HEK293T (cell line): ENCODE results near the gene GABBR1.

Experiments used
- CTCF ChIA-PET: fragments of 350-600 bp; formaldehyde crosslinking; extraction: SDS; loops from one replicate; lab custom pipeline; 2021; ENCODE audit warnings: antibody characterized with exemption, inconsistent platforms; lab: Yijun Ruan, JAX
- POLR2A ChIA-PET: fragments of 350-600 bp; formaldehyde crosslinking; extraction: SDS; loops from one replicate; lab custom pipeline; 2020; ENCODE audit warnings: antibody characterized with exemption, inconsistent platforms; lab: Yijun Ruan, JAX
- DNase-seq: peaks from one replicate; pipeline ENCODE4 v3.0.0; 2012; ENCODE audit warnings: mixed read lengths; ENCODE audit errors: extremely low spot score
- ARNT ChIP-seq: fragments of 450-650 bp; IDR thresholded peaks from 2 replicates; pipeline ENCODE4 v1.6.1; 2017; ENCODE audit warnings: mild to moderate bottlenecking
- BHLHE40 ChIP-seq: fragments of 450-650 bp; IDR thresholded peaks from 2 replicates; pipeline ENCODE4 v1.6.1; 2016; ENCODE audit warnings: mild to moderate bottlenecking, moderate library complexity, borderline replicate concordance
- CTBP1 ChIP-seq: fragments of 450-650 bp; IDR thresholded peaks from 2 replicates; pipeline ENCODE4 v1.6.1; 2016; ENCODE audit warnings: borderline replicate concordance
- ELF4 ChIP-seq: fragments of 450-650 bp; IDR thresholded peaks from 2 replicates; pipeline ENCODE4 v1.6.1; 2017; ENCODE audit warnings: antibody characterized with exemption
- FOXA1 ChIP-seq: fragments of 450-650 bp; IDR thresholded peaks from 2 replicates; pipeline ENCODE4 v1.6.1; 2016; ENCODE audit warnings: mild to moderate bottlenecking
- FOXK2 ChIP-seq: fragments of 450-650 bp; IDR thresholded peaks from 2 replicates; pipeline ENCODE4 v1.6.1; 2016; ENCODE audit warnings: mild to moderate bottlenecking
- FOXM1 ChIP-seq: fragments of 450-650 bp; IDR thresholded peaks from 2 replicates; pipeline ENCODE4 v1.6.1; 2017; ENCODE audit warnings: mild to moderate bottlenecking, borderline replicate concordance
- HDGF ChIP-seq: fragments of 450-650 bp; IDR thresholded peaks from 2 replicates; pipeline ENCODE4 v1.6.1; 2017; ENCODE audit warnings: antibody characterized with exemption, borderline replicate concordance
- L3MBTL2 ChIP-seq: fragments of 450-650 bp; conservative IDR thresholded peaks from 2 replicates; pipeline ENCODE4 v1.6.1; 2016; ENCODE audit warnings: mild to moderate bottlenecking
- LEF1 ChIP-seq: fragments of 450-650 bp; IDR thresholded peaks from 2 replicates; pipeline ENCODE4 v1.6.1; 2017; ENCODE audit warnings: mild to moderate bottlenecking, borderline replicate concordance
- NFRKB ChIP-seq: fragments of 450-650 bp; IDR thresholded peaks from 2 replicates; pipeline ENCODE4 v1.6.1; 2016; ENCODE audit warnings: mild to moderate bottlenecking, moderate library complexity
- PKNOX1 ChIP-seq: fragments of 450-650 bp; IDR thresholded peaks from 2 replicates; pipeline ENCODE4 v1.6.1; 2016
- SP1 ChIP-seq: fragments of 450-650 bp; IDR thresholded peaks from 2 replicates; pipeline ENCODE4 v1.6.1; 2017
- SUZ12 ChIP-seq: fragments of 450-650 bp; IDR thresholded peaks from 2 replicates; pipeline ENCODE4 v1.6.1; 2016; ENCODE audit warnings: mild to moderate bottlenecking
- TARDBP ChIP-seq: fragments of 450-650 bp; IDR thresholded peaks from 2 replicates; pipeline ENCODE4 v1.6.1; 2016
- ZNF384 ChIP-seq: fragments of 450-650 bp; IDR thresholded peaks from 2 replicates; pipeline ENCODE4 v1.6.1; 2016

The GABBR1 gene

GRCh38 chr6:29653452-29654038, 20.6 kb upstream of the GABBR1 start:
- peak; percentile 61 for DNase-seq
- TF ChIP-seq CTBP1 (no peak), ZNF384 (no peak), FOXM1 (no peak), NFRKB (no peak), TARDBP (no peak), ELF4 (no peak), ARNT (no peak), L3MBTL2 (no peak), PKNOX1 (no peak), BHLHE40 (no peak), HDGF (no peak), SUZ12 (no peak), FOXK2 (no peak)
- ChIA-PET CTCF (interaction anchor here (0.6 to 6.9 kb wide), 23 partner anchors 9 to 755 kb away, joined by 3 to 118 read pairs (median 4); partner anchors contain the start of genes GABBR1 and PPP1R11), POLR2A (interaction anchor here (0.8 to 1.8 kb wide), 3 partner anchors 20 to 25 kb away, joined by 3 to 8 read pairs (median 3); partner anchors contain the start of gene GABBR1)

GRCh38 chr6:29652198-29652584, 19.2 kb upstream of the GABBR1 start:
- TF ChIP-seq PKNOX1 (no peak), BHLHE40 (no peak), NFRKB (no peak), SP1 (no peak), ARNT (no peak), HDGF (no peak), CTBP1 (no peak), L3MBTL2 (no peak)
- CTCF ChIA-PET = interaction anchor here (1.1 to 6.9 kb wide), 2 partner anchors 12 to 19 kb away, joined by 3 to 118 read pairs; partner anchors contain the start of gene GABBR1
- POLR2A ChIA-PET = no interaction called here
- no peak for DNase-seq

- POLR2A ChIA-PET = no interaction called here
- peak; percentile 41 for DNase-seq
- TF ChIP-seq LEF1 = no peak
- CTCF ChIA-PET = interaction anchor here (0.6 to 6.9 kb wide), 8 partner anchors 12 to 1511 kb away, joined by 3 to 118 read pairs (median 6); partner anchors contain the start of gene GABBR1
These were observed 18.6 kb upstream of the GABBR1 start for GRCh38 chr6:29651413-29652197.

GRCh38 chr6:29649701-29650673, 17.0 kb upstream of the GABBR1 start:
- no peak for TF ChIP-seq FOXK2
- no peak for TF ChIP-seq FOXA1
- no peak for TF ChIP-seq ELF4
- no peak for TF ChIP-seq NFRKB
- TF ChIP-seq L3MBTL2 = no peak
- TF ChIP-seq ZNF384 = no peak
- TF ChIP-seq SUZ12 = no peak
- TF ChIP-seq CTBP1 = no peak
- no peak for TF ChIP-seq ARNT
- no peak for TF ChIP-seq LEF1
- no peak for TF ChIP-seq HDGF
- TF ChIP-seq SP1 = no peak
- TF ChIP-seq TARDBP = no peak
- no peak for TF ChIP-seq BHLHE40
- no peak for TF ChIP-seq PKNOX1
- no peak for TF ChIP-seq FOXM1
- peak; percentile 96 for DNase-seq
- ChIA-PET POLR2A (interaction anchor here (0.8 to 2.2 kb wide), 10 partner anchors 9 to 411 kb away, joined by 3 to 17 read pairs (median 6); partner anchors contain the start of genes GABBR1 and POLR1H), CTCF (interaction anchor here (0.6 to 6.9 kb wide), 16 partner anchors 8 to 930 kb away, joined by 3 to 118 read pairs (median 6); partner anchors contain the start of gene GABBR1)

GRCh38 chr6:29647927-29648642, 15.1 kb upstream of the GABBR1 start:
- DNase-seq = no peak
- TF ChIP-seq L3MBTL2 = no peak
- CTCF ChIA-PET = interaction anchor here (1.1 to 1.5 kb wide), 3 partner anchors 15 to 48 kb away, joined by 5 to 18 read pairs (median 11); partner anchors contain the start of gene GABBR1
- POLR2A ChIA-PET = no interaction called here
